ENCODE results near the gene SPATA6.

SPATA6 gene

DNA sequence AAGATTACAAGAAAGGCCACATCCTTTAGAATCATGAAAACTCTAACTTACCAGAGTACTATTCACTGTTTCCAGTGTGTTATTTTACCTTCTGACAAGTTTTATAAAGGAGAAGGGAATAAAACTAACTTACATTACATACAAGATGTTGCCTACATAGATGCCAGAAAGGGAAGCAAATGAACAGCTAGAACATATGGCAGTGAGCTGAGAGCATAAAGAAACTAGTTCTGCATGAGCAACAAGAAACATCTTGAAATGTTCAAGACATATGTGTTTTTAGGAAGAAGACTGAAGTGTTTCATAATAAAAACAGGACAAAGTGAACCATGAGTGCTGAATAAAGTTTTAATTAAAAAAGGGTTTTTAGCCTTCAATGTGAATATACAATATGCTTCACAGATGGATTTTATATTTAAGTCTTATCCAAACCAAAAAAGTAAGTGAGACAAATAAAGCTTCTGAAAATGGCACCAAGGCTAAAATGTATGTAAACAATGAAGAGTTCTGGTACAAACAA, 210.1 kb downstream of the SPATA6 start:
- H3K9me3 Mint-ChIP-seq: no peaks in the 10 kb centered on the region
- H3K27me3 Mint-ChIP-seq: peaks cover 17% of the 10 kb centered on the region
- no peaks in the 10 kb centered on the region for H3K36me3 Mint-ChIP-seq (ENCODE audit: insufficient read depth)
- no peak for DNase-seq (ENCODE audit: low spot score in 2 of 2)
- H3K27ac Mint-ChIP-seq (ENCODE audit: low read depth): no peak overlapping the region
- H3K4me1 Mint-ChIP-seq: no peaks in the 10 kb centered on the region
- H3K4me3 Mint-ChIP-seq: no peak overlapping the region
- ATAC-seq (replicated peaks; ENCODE audit: extremely low read depth, poor library complexity, severe bottlenecking): no peak

GRCh38 chr1:48258106-48258505, 213.9 kb downstream of the SPATA6 start:
- Mint-ChIP-seq H3K4me1 (no peaks in the 10 kb centered on the region), H3K36me3 (ENCODE audit: insufficient read depth) (no peaks in the 10 kb centered on the region), H3K27ac (ENCODE audit: low read depth) (no peak overlapping the region), H3K27me3 (peaks cover 25% of the 10 kb centered on the region), H3K9me3 (no peaks in the 10 kb centered on the region), H3K4me3 (no peak overlapping the region)
- DNase-seq (ENCODE audit: low spot score in 2 of 2) (no peak), ATAC-seq (replicated peaks; ENCODE audit: extremely low read depth, poor library complexity, severe bottlenecking) (no peak)

GRCh38 chr1:48254254-48254653, 217.8 kb downstream of the SPATA6 start:
- ATAC-seq (replicated peaks; ENCODE audit: extremely low read depth, poor library complexity, severe bottlenecking) (no peak), DNase-seq (ENCODE audit: low spot score in 2 of 2) (no peak)
- no peaks in the 10 kb centered on the region for H3K36me3 Mint-ChIP-seq (ENCODE audit: insufficient read depth)
- H3K4me3 Mint-ChIP-seq: no peak overlapping the region
- no peaks in the 10 kb centered on the region for H3K4me1 Mint-ChIP-seq
- H3K27me3 Mint-ChIP-seq: peaks cover 16% of the 10 kb centered on the region
- H3K27ac Mint-ChIP-seq (ENCODE audit: low read depth): no peak overlapping the region
- H3K9me3 Mint-ChIP-seq: no peaks in the 10 kb centered on the region

DNA sequence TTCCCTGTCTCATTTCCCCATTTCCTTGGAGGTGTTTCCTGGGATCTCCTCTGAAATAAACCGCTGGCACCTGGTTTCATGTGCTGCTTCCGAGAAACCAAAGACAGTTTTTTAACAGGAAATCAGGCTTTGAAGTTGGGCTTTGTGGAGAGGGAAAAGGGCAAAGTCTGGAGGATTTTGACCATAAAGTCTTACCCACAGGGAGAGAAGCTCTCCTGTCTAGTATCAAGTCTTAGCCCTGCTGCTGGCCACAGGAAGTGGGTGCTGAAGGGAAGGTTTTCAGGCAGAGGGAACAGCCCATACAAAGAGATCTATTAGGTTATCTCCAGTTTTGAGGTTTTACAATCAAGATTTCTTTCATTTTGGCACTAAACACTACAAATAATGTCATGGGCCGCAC, 220.2 kb downstream of the SPATA6 start:
- DNase-seq (ENCODE audit: low spot score in 2 of 2) (no peak), ATAC-seq (replicated peaks; ENCODE audit: extremely low read depth, poor library complexity, severe bottlenecking) (no peak)
- H3K4me1 Mint-ChIP-seq: no peaks in the 10 kb centered on the region
- no peak overlapping the region for H3K4me3 Mint-ChIP-seq
- H3K36me3 Mint-ChIP-seq (ENCODE audit: insufficient read depth): no peaks in the 10 kb centered on the region
- H3K27me3 Mint-ChIP-seq: peaks cover 31% of the 10 kb centered on the region
- H3K27ac Mint-ChIP-seq (ENCODE audit: low read depth): no peak overlapping the region
- H3K9me3 Mint-ChIP-seq: no peaks in the 10 kb centered on the region

DNA sequence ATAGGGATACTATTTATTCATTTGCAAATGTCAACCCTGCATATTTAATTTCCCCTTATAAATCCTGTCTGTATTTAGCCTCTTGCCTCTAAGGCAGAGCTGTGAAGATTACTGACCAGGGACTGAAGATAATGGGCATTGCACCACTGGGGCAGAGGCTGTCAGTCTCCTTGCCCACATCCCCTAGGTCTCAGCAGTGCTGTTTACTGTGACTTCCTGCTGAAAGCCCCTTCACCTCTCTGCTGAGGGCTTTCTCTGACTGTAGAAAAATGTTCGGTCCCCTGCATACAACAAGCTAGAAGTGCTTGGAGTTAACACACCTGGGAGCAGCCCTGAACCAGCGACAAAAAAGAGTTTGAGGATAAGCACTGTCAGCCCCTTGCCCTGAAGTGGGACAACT, 220.7 kb downstream of the SPATA6 start:
- H3K9me3 Mint-ChIP-seq: no peaks in the 10 kb centered on the region
- H3K27ac Mint-ChIP-seq (ENCODE audit: low read depth): no peak overlapping the region
- no peaks in the 10 kb centered on the region for H3K36me3 Mint-ChIP-seq (ENCODE audit: insufficient read depth)
- H3K4me3 Mint-ChIP-seq: no peak overlapping the region
- ATAC-seq (replicated peaks; ENCODE audit: extremely low read depth, poor library complexity, severe bottlenecking): no peak
- no peak for DNase-seq (ENCODE audit: low spot score in 2 of 2)
- H3K4me1 Mint-ChIP-seq: no peaks in the 10 kb centered on the region
- H3K27me3 Mint-ChIP-seq: peaks cover 31% of the 10 kb centered on the region

DNA sequence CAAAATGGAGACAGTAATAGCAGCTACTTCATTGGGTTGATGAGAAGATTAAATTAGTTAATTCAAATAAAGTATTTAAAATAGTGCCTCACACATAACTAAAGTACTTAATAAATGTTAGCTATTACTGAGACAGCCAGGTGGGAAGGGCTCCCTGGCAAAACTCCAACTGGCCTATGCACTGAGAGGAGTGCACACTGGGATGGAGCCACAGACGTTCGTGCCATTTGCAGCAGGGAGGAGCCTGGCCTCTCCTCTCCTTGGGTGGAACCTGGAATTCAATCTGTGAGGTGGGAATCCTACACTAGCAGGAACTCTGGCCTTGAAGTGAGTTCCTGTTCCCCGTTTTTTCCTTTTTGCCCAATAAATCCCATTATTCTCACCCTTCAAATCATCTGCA, 221.4 kb downstream of the SPATA6 start:
- H3K4me3 Mint-ChIP-seq: no peak overlapping the region
- H3K9me3 Mint-ChIP-seq: no peaks in the 10 kb centered on the region
- no peak overlapping the region for H3K27ac Mint-ChIP-seq (ENCODE audit: low read depth)
- H3K36me3 Mint-ChIP-seq (ENCODE audit: insufficient read depth): no peaks in the 10 kb centered on the region
- H3K4me1 Mint-ChIP-seq: no peaks in the 10 kb centered on the region
- ATAC-seq (replicated peaks; ENCODE audit: extremely low read depth, poor library complexity, severe bottlenecking): no peak
- no peak for DNase-seq (ENCODE audit: low spot score in 2 of 2)
- H3K27me3 Mint-ChIP-seq: peaks cover 29% of the 10 kb centered on the region

DNA sequence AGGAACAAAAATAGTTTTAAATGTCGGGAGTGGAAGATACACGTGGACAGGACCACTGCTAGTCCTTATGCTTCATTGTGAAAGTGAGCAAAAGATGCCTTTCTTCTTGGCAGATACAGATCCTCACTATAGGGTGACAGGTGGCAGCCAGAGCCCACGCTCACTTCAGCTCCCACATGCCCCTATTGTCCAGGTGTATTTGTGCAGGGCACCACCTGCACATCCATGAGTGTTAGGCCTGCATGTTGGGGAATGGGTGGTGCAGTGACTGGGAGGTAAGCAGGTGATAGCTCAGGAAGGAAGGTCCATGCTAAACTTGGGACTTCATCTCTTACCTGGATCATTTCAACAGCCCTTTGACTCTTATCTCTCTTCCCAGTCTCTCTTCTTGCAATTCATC, 222.1 kb downstream of the SPATA6 start:
- Mint-ChIP-seq H3K27ac (ENCODE audit: low read depth) (no peak overlapping the region), H3K9me3 (no peaks in the 10 kb centered on the region), H3K36me3 (ENCODE audit: insufficient read depth) (no peaks in the 10 kb centered on the region), H3K4me3 (no peak overlapping the region), H3K27me3 (peaks cover 23% of the 10 kb centered on the region), H3K4me1 (no peaks in the 10 kb centered on the region)
- ATAC-seq (replicated peaks; ENCODE audit: extremely low read depth, poor library complexity, severe bottlenecking): no peak
- no peak for DNase-seq (ENCODE audit: low spot score in 2 of 2)

DNA sequence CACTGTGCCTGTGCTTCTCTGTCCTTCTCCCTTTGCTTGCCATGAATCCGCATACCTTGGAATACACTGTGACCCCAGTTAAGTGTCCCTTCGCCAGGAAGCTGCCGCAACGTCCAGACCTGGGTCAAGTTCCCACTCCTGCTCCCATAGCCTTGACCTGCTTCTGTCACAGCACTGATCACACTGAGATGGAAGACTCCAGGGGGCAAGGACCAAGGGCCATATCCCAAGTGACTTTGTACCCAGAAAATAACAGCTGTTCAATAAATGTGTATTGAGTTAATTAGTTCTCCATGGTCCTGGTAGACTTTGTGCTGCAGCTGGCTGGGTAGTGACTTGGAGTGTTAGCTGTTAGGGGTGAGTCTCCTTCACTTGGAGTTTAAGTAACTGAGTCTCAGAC, 223.6 kb downstream of the SPATA6 start:
- DNase-seq (ENCODE audit: low spot score in 2 of 2) (no peak), ATAC-seq (replicated peaks; ENCODE audit: extremely low read depth, poor library complexity, severe bottlenecking) (no peak)
- Mint-ChIP-seq H3K4me1 (no peaks in the 10 kb centered on the region), H3K4me3 (no peak overlapping the region), H3K9me3 (no peaks in the 10 kb centered on the region), H3K27me3 (peaks cover 19% of the 10 kb centered on the region), H3K36me3 (ENCODE audit: insufficient read depth) (no peaks in the 10 kb centered on the region), H3K27ac (ENCODE audit: low read depth) (no peak overlapping the region)

- H3K27ac Mint-ChIP-seq (ENCODE audit: low read depth): no peak overlapping the region
- ATAC-seq (replicated peaks; ENCODE audit: extremely low read depth, poor library complexity, severe bottlenecking) (no peak), DNase-seq (ENCODE audit: low spot score in 2 of 2) (no peak)
- no peak overlapping the region for H3K4me3 Mint-ChIP-seq
- no peaks in the 10 kb centered on the region for H3K9me3 Mint-ChIP-seq
- peaks cover 15% of the 10 kb centered on the region for H3K27me3 Mint-ChIP-seq
- no peaks in the 10 kb centered on the region for H3K36me3 Mint-ChIP-seq (ENCODE audit: insufficient read depth)
- no peaks in the 10 kb centered on the region for H3K4me1 Mint-ChIP-seq
Observed at GRCh38 chr1:48246727-48247126, 225.3 kb downstream of the SPATA6 start.
